OCI-LY1 (cell line): ENCODE measurements around the gene DPM3.
"Not testable (repeated sequence)": the region's sequence is repeated elsewhere in the genome, so short reads cannot be mapped to it uniquely, and the experiment has no call there.

Source experiments
- CTCF ChIP-seq: fragments of 200-600 bp; sonication (generic), shearing (Covaris generic); IDR thresholded peaks from 2 replicates; pipeline ENCODE4 v1.5.1; 2017; ENCODE audit warnings: mild to moderate bottlenecking, antibody characterized with exemption, low read length, moderate library complexity, mixed read lengths
- EZH2 ChIP-seq: fragments of 200-600 bp; sonication (generic), shearing (Covaris generic); IDR thresholded peaks from 2 replicates; pipeline ENCODE4 v1.8.0; 2017; ENCODE audit warnings: borderline replicate concordance, mixed run types, mild to moderate bottlenecking, antibody characterized with exemption, low read length, moderate library complexity, mixed read lengths

- TF ChIP-seq CTCF, EZH2: not testable (repeated sequence)
These were observed 23.5 kb upstream of the DPM3 start for GRCh38 chr1:155163785-155164184.
